Endometrium (tissue), 2 donors: ENCODE data around the gene ABCA5.

Experiments used
- FAIRE-seq: peaks from 2 replicates; lab custom pipeline; 2012; peaks lifted over from hg19 to GRCh38; lab: Jason Lieb, UNC
- donor health status: control.
- donor health status: control.

ABCA5 gene

GRCh38 chr17:69267219-69267618 lies 59.7 kb downstream of the ABCA5 start:
- no peak for FAIRE-seq

GRCh38 chr17:69265873-69266272 lies 61.1 kb downstream of the ABCA5 start:
- no peak for FAIRE-seq

GRCh38 chr17:69254187-69254586 lies 72.7 kb downstream of the ABCA5 start:
- FAIRE-seq, result no peak

GRCh38 chr17:69250641-69251040 lies 76.3 kb downstream of the ABCA5 start:
- peak; percentile 15 for FAIRE-seq

- FAIRE-seq, result peak; percentile 98
Observed at GRCh38 chr17:69246726-69247375, 80.1 kb downstream of the ABCA5 start.

- FAIRE-seq, result no peak
Observed at GRCh38 chr17:69246202-69246601, 80.7 kb downstream of the ABCA5 start.

GRCh38 chr17:69245617-69246016 lies 81.3 kb downstream of the ABCA5 start:
- no peak for FAIRE-seq

- no peak for FAIRE-seq
Observed at GRCh38 chr17:69239611-69240600, 87.0 kb downstream of the ABCA5 start.

- FAIRE-seq, result no peak
Observed at GRCh38 chr17:69236946-69237345, 90.0 kb downstream of the ABCA5 start.

GRCh38 chr17:69236464-69236863 lies 90.5 kb downstream of the ABCA5 start:
- FAIRE-seq, result no peak

GRCh38 chr17:69235338-69236058 lies 91.4 kb downstream of the ABCA5 start:
- peak; percentile 31 for FAIRE-seq

- FAIRE-seq, result no peak
Observed at GRCh38 chr17:69232650-69233049, 94.3 kb downstream of the ABCA5 start.

- no peak for FAIRE-seq
Observed at GRCh38 chr17:69231521-69231920, 95.4 kb downstream of the ABCA5 start.

GRCh38 chr17:69230939-69231338 lies 96.0 kb downstream of the ABCA5 start:
- FAIRE-seq, result no peak

- no peak for FAIRE-seq
Observed at GRCh38 chr17:69228576-69228975, 98.4 kb downstream of the ABCA5 start, which contains the start of gene ABCA10. ABCA10 (minus strand) TSS chr17:69228824; CDS start chr17:69225358, 3,466 bp downstream.

GRCh38 chr17:69228018-69228417 lies 98.9 kb downstream of the ABCA5 start:
- no peak for FAIRE-seq

GRCh38 chr17:69227541-69227940 lies 99.4 kb downstream of the ABCA5 start:
- no peak for FAIRE-seq

GRCh38 chr17:69223809-69224208 lies 103.1 kb downstream of the ABCA5 start:
- FAIRE-seq, result no peak

- no peak for FAIRE-seq
Observed at GRCh38 chr17:69222707-69223258, 104.2 kb downstream of the ABCA5 start.

GRCh38 chr17:69220098-69220497 lies 106.8 kb downstream of the ABCA5 start:
- FAIRE-seq, result no peak

GRCh38 chr17:69218986-69219385 lies 107.9 kb downstream of the ABCA5 start:
- no peak for FAIRE-seq
